ENCODE measurements around the gene TP53I11.

The TP53I11 gene

GRCh38 chr11:44978274-44978960 is 27.7 kb upstream of the TP53I11 start:
- DNase-seq: no peak

- DNase-seq: no peak
Measured at GRCh38 chr11:44977493-44977984, 26.9 kb upstream of the TP53I11 start.

- DNase-seq: no peak
Measured at GRCh38 chr11:44976576-44976975, 25.9 kb upstream of the TP53I11 start.

GRCh38 chr11:44974402-44975000 is 23.8 kb upstream of the TP53I11 start:
- no peak for DNase-seq

GRCh38 chr11:44973632-44974401 is 23.1 kb upstream of the TP53I11 start:
- DNase-seq: no peak

GRCh38 chr11:44972746-44973435 is 22.2 kb upstream of the TP53I11 start:
- DNase-seq: no peak

GRCh38 chr11:44971185-44971584 is 20.5 kb upstream of the TP53I11 start:
- no peak for DNase-seq

- no peak for DNase-seq
Measured at GRCh38 chr11:44970293-44970692, 19.6 kb upstream of the TP53I11 start.

GRCh38 chr11:44969651-44970252 is 19.1 kb upstream of the TP53I11 start:
- DNase-seq: no peak

GRCh38 chr11:44968510-44968909 is 17.8 kb upstream of the TP53I11 start:
- DNase-seq: no peak

- DNase-seq: no peak
Measured at GRCh38 chr11:44967930-44968496, 17.3 kb upstream of the TP53I11 start.

- DNase-seq: no peak
Measured at GRCh38 chr11:44966694-44967093, 16.0 kb upstream of the TP53I11 start.

GRCh38 chr11:44964526-44965209 is 14.0 kb upstream of the TP53I11 start:
- DNase-seq: no peak

- DNase-seq: no peak
Measured at GRCh38 chr11:44963948-44964347, 13.3 kb upstream of the TP53I11 start.

GRCh38 chr11:44963136-44963535 is 12.5 kb upstream of the TP53I11 start:
- no peak for DNase-seq

- no peak for DNase-seq
Measured at GRCh38 chr11:44962464-44962863, 11.8 kb upstream of the TP53I11 start.

- DNase-seq: no peak
Measured at GRCh38 chr11:44960200-44960845, 9.6 kb upstream of the TP53I11 start.

GRCh38 chr11:44959064-44959463 is 8.4 kb upstream of the TP53I11 start:
- no peak for DNase-seq

GRCh38 chr11:44957776-44958564 is 7.3 kb upstream of the TP53I11 start:
- no peak for DNase-seq

GRCh38 chr11:44957040-44957515 is 6.4 kb upstream of the TP53I11 start:
- DNase-seq: no peak

All from right forelimb (tissue), 1 donor.